GM12865 (cell line): ENCODE data around the gene PIGP.
A peak's percentile ranks its signal among the peaks of the same experiment; 100 is the strongest.

ENCODE experiments used
- DNase-seq: peaks from one replicate; pipeline ENCODE4 v3.0.0; 2010; ENCODE audit warnings: low read depth
- H3K4me3 ChIP-seq: 2 replicates; pipeline ENCODE4 v1.5.1; 2011; ENCODE audit warnings: mild to moderate bottlenecking, low read depth, low read length, control low read depth
- TF ChIP-seq, protein P1 (sequence below): IDR thresholded peaks from 2 replicates; pipeline ENCODE4 v1.5.1; 2011; ENCODE audit warnings: low read length, control low read depth, low read depth, inconsistent platforms; ENCODE audit not compliant: insufficient read depth; ENCODE audit errors: missing control alignments

The PIGP gene

DNA sequence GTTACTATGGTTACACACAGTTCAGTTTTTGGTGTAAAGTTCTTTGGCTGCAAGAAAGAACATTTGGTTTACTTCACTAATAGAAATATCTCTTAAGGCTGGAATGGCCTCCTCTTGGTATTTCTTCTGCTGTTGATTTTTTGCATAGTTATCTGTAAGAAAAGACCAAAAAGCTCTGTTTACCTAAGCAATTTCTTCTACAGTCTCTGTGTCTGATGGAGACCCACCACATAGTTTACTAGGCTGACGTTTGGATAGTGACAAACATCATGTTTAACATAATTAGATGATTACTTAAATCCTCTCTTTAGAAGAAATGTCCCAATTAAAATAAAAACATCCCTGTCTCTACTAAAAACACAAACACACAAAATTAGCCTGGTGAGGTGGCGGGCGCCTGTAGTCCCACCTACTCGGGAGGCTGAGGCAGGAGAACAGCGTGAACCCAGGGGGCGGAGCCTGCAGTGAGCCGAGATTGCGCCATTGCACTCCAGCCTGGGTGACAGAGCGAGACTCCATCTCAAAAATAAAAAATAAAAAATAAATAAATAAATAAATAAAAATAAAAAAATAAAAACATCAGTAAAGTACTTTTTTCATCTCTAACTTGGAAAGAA is 7.2 kb downstream of the PIGP start:
- TF ChIP-seq, protein P1, sequence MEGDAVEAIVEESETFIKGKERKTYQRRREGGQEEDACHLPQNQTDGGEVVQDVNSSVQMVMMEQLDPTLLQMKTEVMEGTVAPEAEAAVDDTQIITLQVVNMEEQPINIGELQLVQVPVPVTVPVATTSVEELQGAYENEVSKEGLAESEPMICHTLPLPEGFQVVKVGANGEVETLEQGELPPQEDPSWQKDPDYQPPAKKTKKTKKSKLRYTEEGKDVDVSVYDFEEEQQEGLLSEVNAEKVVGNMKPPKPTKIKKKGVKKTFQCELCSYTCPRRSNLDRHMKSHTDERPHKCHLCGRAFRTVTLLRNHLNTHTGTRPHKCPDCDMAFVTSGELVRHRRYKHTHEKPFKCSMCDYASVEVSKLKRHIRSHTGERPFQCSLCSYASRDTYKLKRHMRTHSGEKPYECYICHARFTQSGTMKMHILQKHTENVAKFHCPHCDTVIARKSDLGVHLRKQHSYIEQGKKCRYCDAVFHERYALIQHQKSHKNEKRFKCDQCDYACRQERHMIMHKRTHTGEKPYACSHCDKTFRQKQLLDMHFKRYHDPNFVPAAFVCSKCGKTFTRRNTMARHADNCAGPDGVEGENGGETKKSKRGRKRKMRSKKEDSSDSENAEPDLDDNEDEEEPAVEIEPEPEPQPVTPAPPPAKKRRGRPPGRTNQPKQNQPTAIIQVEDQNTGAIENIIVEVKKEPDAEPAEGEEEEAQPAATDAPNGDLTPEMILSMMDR: no peak
- H3K4me3 ChIP-seq: no peak overlapping the region
- DNase-seq: no peak

DNA sequence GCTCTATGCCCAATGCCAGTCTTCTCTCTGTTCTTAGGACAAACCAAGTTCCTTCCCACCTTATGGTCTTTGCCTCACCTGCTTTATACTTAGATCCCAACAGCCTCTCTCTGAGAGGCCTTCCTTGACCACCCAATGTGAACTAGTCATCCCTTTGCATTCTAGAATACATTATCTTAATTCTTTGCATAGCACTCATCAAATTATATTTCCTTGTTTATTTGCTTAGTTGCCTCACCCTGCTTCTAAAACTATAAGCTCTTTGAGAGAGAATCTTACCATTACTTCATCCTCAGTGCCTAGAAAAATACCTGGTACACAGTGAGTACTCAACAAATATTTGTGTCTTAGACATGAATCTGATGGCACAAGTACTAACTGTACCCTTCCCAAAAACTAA is 8.0 kb downstream of the PIGP start:
- no peak overlapping the region for H3K4me3 ChIP-seq
- TF ChIP-seq, protein P1: no peak
- no peak for DNase-seq

DNA sequence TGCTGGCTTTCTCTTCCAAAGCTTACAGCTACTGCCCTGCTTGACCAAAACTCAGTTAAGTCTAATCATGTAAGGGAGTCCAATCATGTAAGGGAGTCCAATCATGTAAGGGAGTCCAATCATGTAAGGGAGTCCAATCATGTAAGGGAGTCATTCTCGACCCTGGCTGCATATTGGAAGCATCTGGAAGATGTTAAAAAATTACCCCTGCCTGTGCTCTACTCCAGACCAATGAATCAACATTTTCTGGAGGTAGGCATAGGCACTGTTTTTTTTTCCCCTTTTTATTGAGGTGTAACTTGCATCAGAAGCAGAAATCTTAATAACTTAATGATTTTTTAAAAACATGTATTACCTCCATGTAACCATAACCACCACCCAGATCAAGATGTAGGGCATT is 9.4 kb downstream of the PIGP start:
- H3K4me3 ChIP-seq: no peak overlapping the region
- DNase-seq: no peak
- TF ChIP-seq, protein P1: no peak

DNA sequence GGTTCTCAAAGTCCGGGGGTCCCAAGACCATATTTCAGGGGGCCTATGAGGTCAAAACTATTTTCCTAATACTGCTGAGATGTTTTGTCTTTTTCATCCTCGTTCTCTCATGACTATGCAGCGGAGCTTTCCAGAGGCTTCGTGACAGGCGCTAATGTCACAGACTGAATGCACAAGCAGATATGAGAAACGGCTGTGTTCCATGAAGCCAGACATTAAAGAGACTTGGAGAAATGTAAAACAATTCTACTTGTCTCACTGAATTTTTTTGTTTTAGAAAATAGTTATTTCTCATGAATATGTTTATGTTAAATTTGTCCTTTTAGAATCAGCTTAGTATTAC is 10.3 kb downstream of the PIGP start:
- no peak for DNase-seq
- TF ChIP-seq, protein P1: no peak

DNA sequence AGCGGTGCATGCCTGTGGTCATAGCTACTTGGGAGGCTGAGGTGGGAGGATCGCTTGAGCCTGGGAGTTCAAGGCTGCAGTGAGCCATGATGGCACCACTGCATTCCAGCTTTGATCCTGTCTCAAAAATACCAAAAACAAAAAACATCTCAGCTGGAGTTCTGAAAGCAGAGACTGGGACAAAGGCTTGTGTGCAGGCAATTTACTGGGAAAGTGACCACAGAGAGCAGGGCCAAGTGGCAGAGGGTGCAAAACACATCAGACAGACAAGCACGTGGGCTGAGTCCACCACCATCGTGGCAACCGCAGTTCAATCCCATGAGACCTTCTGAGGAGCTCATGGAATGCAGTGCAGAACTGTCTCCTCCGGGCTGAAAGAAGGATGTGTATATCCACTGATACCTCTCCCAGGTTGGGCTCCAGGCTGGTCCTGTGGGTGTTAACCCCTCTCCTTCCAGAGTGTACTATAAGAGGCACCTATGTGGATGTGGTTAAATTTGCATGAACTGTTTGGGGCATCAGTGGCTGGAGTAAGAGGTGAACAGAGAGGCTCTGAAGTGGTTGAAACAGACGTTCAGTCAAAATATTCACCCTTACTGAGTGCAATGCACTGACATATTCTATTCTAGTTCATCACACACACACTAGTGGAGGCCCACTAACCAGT is 10.8 kb downstream of the PIGP start:
- TF ChIP-seq, protein P1: no peak
- H3K4me3 ChIP-seq: no peak overlapping the region
- peak; percentile 12 for DNase-seq

More for the DNA sequence above, 10.3 kb downstream of the PIGP start:
- no peak overlapping the region for H3K4me3 ChIP-seq

DNA sequence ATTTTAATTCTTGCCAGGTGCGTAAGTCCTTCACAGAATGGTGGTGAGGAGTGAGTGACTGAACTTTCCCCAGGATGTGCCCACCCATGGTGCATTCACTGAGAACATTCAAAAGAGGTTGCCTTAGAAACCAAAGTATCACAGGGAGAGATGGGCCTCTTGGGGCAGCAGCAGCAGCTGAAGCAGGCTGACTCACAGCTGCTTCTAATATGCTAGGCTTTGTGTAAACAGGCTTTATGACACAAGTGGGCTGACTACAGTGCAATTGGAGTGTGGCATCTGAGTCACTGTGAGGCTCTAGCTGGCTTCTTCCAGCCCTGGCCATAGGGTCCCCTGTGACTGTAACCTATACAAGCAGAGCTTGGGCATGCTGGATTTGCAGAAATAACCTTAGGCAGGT is 12.6 kb downstream of the PIGP start:
- no peak for DNase-seq
- no peak overlapping the region for H3K4me3 ChIP-seq
- TF ChIP-seq, protein P1: no peak

DNA sequence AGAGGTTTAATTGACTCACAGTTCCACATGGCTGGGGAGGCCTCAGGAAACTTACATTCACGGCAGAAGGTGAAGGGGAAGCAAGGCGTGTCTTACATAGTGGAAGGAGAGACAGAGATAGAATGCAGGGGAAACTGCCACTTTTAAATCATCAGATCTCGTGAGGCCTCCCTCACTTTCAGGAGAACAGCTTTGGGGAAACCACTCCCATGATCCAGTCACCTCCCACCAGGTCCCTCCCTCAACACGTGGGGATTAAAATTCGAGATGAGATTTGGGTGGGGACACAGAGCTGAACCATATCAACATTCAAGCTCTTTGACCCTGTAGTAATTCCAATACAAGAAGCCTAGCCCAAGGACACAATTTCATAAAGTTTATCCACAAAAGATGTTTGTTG is 13.7 kb downstream of the PIGP start:
- TF ChIP-seq, protein P1: no peak
- H3K4me3 ChIP-seq: no peak overlapping the region
- no peak for DNase-seq
